NCI-H187 treated with DMSO at 0.1 percent for 48 hours (cell line): Measurements from ENCODE around the gene ABTB2.

Experiments used
- DNase-seq: peaks from one replicate; lab custom pipeline; 2025; lab: John Stamatoyannopoulos, UW

ABTB2 gene

GRCh38 chr11:34209809-34210208 lies 148.0 kb downstream of the ABTB2 start:
- DNase-seq, result no peak

- no peak for DNase-seq
Measured at GRCh38 chr11:34208266-34209135, 149.3 kb downstream of the ABTB2 start.

GRCh38 chr11:34207487-34208180 lies 150.2 kb downstream of the ABTB2 start:
- DNase-seq, result no peak

GRCh38 chr11:34206407-34207300 lies 151.2 kb downstream of the ABTB2 start:
- DNase-seq, result no peak

- no peak for DNase-seq
Measured at GRCh38 chr11:34205326-34206035, 152.3 kb downstream of the ABTB2 start.

DNA sequence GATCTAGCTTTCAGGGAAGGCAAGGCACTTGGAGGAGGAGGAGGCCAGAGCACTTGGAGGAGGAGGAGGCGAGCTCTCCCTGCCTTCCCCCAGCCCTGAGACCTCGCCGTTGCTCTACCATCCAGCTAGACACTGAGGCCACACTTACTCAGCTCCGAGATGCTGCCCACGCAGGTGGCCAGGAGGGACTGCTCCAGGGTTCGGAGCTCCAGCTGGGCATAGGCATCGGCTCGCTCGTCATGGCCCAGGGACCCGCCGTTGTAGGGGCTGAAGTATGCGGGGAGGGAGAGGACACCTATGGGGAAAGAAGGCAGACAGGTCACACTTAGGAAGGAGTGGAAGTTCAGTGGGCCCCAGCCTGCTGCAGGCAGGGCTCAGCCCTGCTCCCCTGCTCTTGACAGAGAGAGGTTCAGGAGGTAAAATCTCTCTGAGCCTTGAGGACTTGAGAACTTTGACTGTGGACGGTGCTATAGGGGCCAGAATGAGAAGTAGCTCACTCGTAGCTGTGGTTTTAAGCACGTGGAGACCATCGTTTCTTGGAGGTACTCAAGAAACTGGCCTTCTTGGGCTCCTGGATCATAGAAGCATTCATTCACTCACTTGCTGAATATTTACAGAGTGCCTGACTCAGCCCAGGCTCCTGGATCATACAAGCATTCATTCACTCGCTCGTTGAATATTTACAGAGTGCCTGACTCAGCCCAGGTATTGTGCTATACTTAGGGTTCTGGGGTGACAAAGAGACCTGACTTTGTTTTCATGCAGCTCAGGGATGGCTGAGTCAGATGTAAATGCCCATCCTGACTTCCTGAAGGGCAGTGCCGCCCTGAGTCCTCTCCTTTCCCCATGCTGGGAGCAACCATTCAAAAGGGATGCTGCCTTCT lies 153.2 kb downstream of the ABTB2 start:
- no peak for DNase-seq

DNA sequence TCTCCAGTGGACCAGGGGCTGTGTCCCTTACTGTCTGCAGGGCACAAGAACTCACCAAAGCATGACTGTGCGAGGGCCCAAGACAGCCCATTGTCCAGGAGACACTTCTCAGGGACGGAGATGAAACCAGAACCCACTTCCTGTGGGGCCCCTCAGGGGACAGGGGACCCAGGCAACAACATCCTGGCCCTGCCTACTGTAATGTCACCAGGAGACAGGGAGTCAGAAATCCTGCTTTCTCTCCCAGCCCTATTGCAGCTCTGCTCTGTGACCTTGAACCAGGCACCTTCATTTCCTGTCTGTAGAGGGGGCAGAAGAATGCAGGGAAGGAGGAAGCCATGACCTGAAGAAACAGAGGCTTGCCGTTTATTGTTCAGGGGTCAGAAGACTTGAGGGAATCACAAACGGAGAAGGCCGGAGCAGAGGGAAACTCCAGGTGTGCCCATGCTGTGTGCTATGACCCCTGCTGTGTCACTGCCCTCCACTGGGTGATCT lies 154.4 kb downstream of the ABTB2 start:
- no peak for DNase-seq

GRCh38 chr11:34201129-34201528 lies 156.7 kb downstream of the ABTB2 start:
- DNase-seq, result no peak

DNA sequence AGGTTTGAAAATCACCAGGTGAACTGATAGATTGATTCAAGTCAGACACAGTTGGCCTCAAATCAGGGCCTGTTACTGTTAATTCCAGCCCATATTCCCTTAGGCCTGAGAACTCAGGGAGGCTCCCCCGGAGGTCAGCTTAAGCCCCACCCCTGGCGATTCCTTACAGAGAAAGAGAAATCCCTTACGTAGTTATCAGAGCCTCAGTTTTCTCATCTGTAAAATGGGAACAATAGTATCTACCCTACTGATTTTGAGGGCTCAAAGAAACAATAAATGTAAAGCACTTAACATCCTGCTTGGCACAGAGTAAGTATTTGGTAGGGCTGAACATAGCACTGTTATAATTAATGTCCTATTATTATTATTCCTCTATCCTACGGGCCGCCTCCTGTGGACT lies 158.3 kb downstream of the ABTB2 start:
- DNase-seq, result no peak

GRCh38 chr11:34198523-34198922 lies 159.3 kb downstream of the ABTB2 start:
- no peak for DNase-seq

DNA sequence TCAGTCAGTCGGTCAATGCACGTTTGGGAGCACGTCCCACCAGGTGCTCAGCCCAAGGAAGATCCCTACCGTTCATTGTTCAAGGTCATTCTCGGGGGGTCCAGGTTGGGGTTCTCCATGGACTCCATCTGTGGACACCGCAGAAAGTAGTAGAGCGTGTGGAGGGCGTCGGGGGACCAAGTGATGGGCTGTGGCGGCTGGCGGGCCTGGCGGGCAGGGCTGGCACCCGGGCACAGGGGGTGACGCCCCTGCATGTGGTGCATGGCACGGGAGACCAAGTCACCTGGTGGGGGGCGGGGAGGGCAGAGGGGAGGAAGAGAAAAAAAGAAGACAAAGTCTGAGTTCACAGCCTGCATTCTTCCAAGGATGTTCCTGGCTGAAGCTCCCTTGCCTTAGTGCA lies 160.6 kb downstream of the ABTB2 start:
- no peak for DNase-seq

DNA sequence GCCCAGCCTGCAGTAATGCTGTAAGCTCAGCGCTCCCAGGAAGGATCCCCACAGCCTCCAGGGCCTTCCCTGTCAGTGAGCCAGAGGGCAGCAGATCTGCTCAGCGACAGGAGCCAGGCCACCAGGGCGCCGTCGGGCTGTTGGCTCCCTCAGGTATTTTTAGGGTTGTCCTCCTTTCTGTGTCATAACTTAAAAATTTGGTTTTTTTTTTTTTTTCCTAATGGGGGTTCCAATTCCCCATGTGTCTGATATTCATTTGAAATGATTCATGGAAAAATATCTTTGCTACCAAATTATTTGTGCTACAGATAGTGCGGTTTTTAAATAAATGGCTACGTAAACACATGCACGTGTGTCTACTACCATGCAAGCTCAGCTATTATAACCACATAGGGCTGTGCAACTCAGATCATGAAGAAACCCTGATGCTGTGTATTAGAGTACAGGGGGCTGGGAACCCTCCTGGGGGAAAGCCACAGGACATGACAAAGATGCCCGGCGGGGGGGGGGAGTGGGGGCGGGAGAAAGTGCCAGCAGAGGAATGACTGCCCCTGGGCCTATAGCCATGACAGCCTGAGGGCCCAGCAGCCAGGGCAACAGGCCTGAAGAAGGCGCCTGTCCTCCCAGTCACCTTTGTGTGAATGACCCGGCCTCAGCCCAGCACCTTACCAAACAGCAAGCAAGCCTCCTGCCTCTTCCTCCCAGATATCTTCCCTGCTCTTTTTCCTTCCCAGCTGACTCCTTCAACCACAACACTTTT lies 163.1 kb downstream of the ABTB2 start:
- no peak for DNase-seq

- no peak for DNase-seq
Measured at GRCh38 chr11:34192481-34193401, 165.1 kb downstream of the ABTB2 start.

GRCh38 chr11:34191578-34191977 lies 166.2 kb downstream of the ABTB2 start:
- no peak for DNase-seq

- no peak for DNase-seq
Measured at GRCh38 chr11:34190192-34191139, 167.3 kb downstream of the ABTB2 start.

DNA sequence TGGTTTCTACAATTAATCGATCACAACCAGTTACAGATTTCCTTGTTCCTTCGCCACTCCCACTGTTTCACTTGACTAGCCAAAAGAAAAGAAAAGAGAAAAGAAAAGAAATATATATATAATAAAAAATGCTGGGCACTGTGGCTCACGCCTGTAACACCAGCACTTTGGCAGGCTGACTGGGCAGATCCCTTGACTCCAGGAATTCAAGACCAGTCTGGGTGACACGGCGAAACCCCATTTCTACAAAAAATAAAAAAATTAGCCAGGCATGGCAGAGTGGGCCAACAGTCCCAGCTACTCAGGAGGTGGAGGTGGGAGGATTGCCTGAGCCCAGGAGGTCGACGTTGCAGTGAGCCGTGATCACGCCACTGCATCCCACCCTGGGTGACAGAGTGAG lies 168.6 kb downstream of the ABTB2 start:
- no peak for DNase-seq

DNA sequence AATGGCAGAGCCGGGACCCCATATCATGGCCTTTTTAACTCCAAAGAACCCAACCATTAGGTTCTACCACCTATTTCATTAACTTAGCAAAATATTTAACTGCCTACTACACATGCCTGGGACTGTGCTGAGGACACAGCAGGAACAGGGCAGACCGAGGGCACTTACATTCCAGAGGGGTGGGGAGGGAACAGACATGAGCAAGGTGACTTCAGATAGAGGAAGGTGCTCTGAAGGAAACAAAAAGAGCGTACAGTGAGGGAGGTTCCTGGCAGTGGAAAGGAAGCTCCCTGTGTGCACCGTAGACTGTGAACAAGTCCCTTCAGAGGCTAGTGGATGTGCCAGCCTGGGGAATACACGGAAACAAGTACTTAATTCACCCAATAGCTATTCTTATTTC lies 169.6 kb downstream of the ABTB2 start:
- no peak for DNase-seq
